Epithelial cell of esophagus (primary cell): ENCODE data around the gene ELL.

Experiments used
- DNase-seq: peaks from one replicate; pipeline ENCODE4 v3.0.0; 2010; ENCODE audit warnings: low read depth
- H3K4me3 ChIP-seq: 2 replicates; pipeline ENCODE4 v1.5.1; 2011; ENCODE audit warnings: mild to moderate bottlenecking, low read length, control low read depth
- CTCF ChIP-seq: IDR thresholded peaks from 2 replicates; pipeline ENCODE4 v1.5.1; 2011; ENCODE audit warnings: low read depth, mild to moderate bottlenecking, low read length, control low read depth, inconsistent platforms; ENCODE audit not compliant: insufficient read depth; ENCODE audit errors: missing control alignments

ELL gene

GRCh38 chr19:18429717-18430416, 92.0 kb downstream of the ELL start:
- TF ChIP-seq CTCF = no peak
- H3K4me3 ChIP-seq = no peak overlapping the region
- no peak for DNase-seq

GRCh38 chr19:18428787-18429674, 92.8 kb downstream of the ELL start:
- peak; percentile 48 for DNase-seq
- no peak for TF ChIP-seq CTCF
- H3K4me3 ChIP-seq = no peak overlapping the region

GRCh38 chr19:18428173-18428786, 93.6 kb downstream of the ELL start:
- no peak for DNase-seq
- H3K4me3 ChIP-seq = no peak overlapping the region
- no peak for TF ChIP-seq CTCF

- no peak for TF ChIP-seq CTCF
- H3K4me3 ChIP-seq = no peak overlapping the region
These were observed 94.1 kb downstream of the ELL start for GRCh38 chr19:18427743-18428113.

GRCh38 chr19:18427080-18427742, 94.7 kb downstream of the ELL start:
- no peak overlapping the region for H3K4me3 ChIP-seq
- DNase-seq = no peak
- no peak for TF ChIP-seq CTCF

More at GRCh38 chr19:18427743-18428113, 94.1 kb downstream of the ELL start:
- DNase-seq = no peak

- no peak for TF ChIP-seq CTCF
- H3K4me3 ChIP-seq = no peak overlapping the region
- no peak for DNase-seq
These were observed 95.5 kb downstream of the ELL start for GRCh38 chr19:18426416-18426767.
